Stimulated activated CD4-positive, alpha-beta T cell treated with anti-CD3 and anti-CD28 coated beads, Interleukin-1b, Interleukin-23, amount 100 ng/mL, for 4 hours (primary cell): ENCODE data around the gene ZBTB14.
A peak's percentile ranks its signal among the peaks of the same experiment; 100 is the strongest.

ENCODE experiments used
- DNase-seq, 2 donors: peaks; one replicate each; pipeline ENCODE4 v3.0.0-alpha.2; 2020; ENCODE audit warnings: low read depth in 2 of 2

The ZBTB14 gene

GRCh38 chr18:5295231-5295920 is at the start of gene ZBTB14:
Gene ZBTB14, minus strand, starts transcription at chr18:5295726. Its CDS starts 2,480 bp downstream, at chr18:5293246.
- peak; percentile 46 to 71 for DNase-seq

GRCh38 chr18:5339202-5339834 is 43.8 kb upstream of the ZBTB14 start:
- DNase-seq, result no peak

- no peak for DNase-seq
Measured at GRCh38 chr18:5334456-5335075, 39.0 kb upstream of the ZBTB14 start.

- no peak for DNase-seq
Measured at GRCh38 chr18:5318061-5318700, 22.7 kb upstream of the ZBTB14 start.

- no peak for DNase-seq
Measured at GRCh38 chr18:5317186-5317585, 21.7 kb upstream of the ZBTB14 start.

GRCh38 chr18:5315838-5316237 is 20.3 kb upstream of the ZBTB14 start:
- DNase-seq, result no peak

GRCh38 chr18:5311301-5311989 is 15.9 kb upstream of the ZBTB14 start:
- no peak for DNase-seq

- DNase-seq, result no peak
Measured at GRCh38 chr18:5309888-5310470, 14.5 kb upstream of the ZBTB14 start.

- no peak for DNase-seq
Measured at GRCh38 chr18:5305835-5306234, 10.3 kb upstream of the ZBTB14 start.

- no peak for DNase-seq
Measured at GRCh38 chr18:5304232-5304631, 8.7 kb upstream of the ZBTB14 start.

- DNase-seq, result no peak
Measured at GRCh38 chr18:5303636-5304035, 8.1 kb upstream of the ZBTB14 start.

- no peak for DNase-seq
Measured at GRCh38 chr18:5302606-5303005, 7.1 kb upstream of the ZBTB14 start.

- no peak for DNase-seq
Measured at GRCh38 chr18:5300476-5301010, 5.0 kb upstream of the ZBTB14 start.

GRCh38 chr18:5298156-5298852 is 2.8 kb upstream of the ZBTB14 start:
- DNase-seq, result no peak

GRCh38 chr18:5297597-5297996 is 2.1 kb upstream of the ZBTB14 start:
- DNase-seq, result no peak

GRCh38 chr18:5296706-5297320 is 1.3 kb upstream of the ZBTB14 start:
- DNase-seq, result peak; percentile 31 to 49

- peak; percentile 94 to 96 for DNase-seq
Measured at GRCh38 chr18:5295981-5296705, 617 bp upstream of the ZBTB14 start.

- DNase-seq, result peak; percentile 31 to 33
Measured at GRCh38 chr18:5294457-5295230, 882 bp downstream of the ZBTB14 start.

GRCh38 chr18:5294113-5294456 is 1.4 kb downstream of the ZBTB14 start:
- DNase-seq, result no peak
